Effector CD8-positive, alpha-beta T cell (primary cell): ENCODE measurements around the gene POMGNT2.

ENCODE experiments used
- DNase-seq: peaks from one replicate; lab custom pipeline; 2025; lab: John Stamatoyannopoulos, UW
- total RNA-seq, 4 experiments: gene quantifications; one replicate each; lab custom pipeline; 2026; lab: John Stamatoyannopoulos, UW

Gene POMGNT2
- 8.4 to 16.2 (median 10.7) reads per million in 4 experiments for total RNA-seq

DNA sequence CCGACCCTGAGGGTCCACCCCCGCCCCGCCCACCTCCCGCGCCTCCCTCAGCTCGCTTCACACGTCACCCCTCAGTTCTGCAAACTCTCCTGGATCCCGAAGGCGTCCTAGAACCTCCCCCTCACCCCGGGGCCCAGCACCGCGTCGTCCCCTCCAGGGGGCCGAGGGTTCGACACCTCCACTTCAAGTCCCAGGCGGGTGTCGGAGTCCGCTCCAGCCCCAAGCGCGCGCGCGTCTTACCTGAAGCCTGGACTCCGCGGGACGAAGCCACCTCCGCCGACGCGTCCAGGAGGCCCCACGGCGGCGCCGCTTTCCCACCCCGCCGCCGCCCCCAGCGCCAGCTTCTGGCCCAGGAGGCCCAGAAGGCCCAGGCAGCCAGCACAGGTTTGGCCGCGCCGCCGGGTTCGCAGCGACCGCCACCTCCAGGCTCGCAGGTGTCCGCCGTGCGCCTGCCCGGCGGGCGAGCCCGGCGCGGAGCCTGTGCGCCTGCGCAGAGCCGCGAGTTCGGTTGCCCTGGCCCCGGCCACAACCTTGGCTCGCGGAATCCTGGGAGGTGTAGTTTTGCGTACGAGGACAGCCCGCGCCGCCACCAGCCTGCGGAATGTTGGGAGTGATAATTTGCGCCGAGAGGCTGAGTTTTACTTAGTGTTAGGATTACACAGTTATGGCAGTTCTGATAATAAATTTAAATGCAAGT is at the start of gene POMGNT2:
TSS of gene POMGNT2 (minus strand) at position 484 of the 697 bp plus-strand sequence. CDS start 24,648 bp downstream, outside the sequence.
- DNase-seq = peak; percentile 78

DNA sequence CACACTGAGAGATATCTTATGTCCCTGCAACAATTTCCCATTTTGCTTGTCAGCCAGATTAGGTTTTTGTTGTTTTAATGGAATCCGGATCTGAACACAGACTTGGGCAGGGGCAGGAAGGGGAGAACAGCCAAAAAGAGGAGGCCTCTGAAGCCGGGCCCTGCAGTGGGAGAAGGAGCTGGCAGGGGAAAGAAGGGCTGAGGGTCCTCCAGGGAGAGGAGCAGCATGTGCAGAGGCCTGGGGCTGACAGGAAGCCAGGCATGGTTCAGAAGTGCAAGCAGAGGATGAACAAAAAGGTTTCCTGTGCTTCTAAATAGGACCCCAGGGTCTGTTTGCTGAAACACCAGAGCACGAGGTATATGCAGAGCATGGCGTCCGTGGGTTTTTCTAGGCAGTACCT is 49.1 kb upstream of the POMGNT2 start:
- no peak for DNase-seq

DNA sequence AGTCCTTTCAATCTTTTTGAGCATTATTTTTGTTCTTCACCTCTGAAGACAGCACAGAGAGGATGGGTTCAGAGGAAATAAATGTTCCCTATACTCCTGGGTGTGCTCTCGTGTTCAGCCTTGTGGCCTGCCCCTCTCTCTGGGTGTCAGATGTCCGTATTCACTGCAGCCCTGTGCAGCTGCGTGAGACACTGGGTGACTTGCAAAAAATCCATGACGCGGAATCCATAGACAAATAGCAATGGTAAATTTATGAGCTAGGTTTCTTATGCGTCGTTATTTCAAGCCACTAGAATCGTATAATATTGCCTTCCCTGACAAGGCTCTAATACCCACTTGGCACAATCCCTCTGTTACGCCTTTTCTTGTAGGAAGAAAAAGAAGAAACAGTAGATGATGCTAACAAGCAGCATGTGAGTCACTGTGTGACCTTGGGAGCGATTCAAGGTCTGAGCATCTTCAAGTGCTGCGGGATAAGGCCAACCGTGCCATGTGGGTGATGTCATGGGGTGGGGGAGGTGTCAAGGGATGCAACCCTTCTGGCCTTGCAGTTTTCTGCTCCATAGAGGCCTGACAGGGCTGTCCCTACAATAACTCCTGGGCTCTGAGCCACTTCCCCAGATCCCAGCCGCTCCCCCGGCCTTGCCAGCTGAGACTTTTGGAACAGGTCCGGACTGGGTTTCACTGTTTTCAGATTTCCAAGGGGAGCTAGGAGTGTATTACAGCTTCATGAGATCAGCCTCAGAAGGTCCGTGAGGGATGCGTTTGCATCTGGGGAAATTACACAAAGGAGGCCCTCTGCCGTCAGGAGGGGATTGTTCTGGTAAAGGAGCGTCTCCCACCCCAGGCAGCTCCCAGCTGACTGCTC is 47.6 kb upstream of the POMGNT2 start:
- no peak for DNase-seq

DNA sequence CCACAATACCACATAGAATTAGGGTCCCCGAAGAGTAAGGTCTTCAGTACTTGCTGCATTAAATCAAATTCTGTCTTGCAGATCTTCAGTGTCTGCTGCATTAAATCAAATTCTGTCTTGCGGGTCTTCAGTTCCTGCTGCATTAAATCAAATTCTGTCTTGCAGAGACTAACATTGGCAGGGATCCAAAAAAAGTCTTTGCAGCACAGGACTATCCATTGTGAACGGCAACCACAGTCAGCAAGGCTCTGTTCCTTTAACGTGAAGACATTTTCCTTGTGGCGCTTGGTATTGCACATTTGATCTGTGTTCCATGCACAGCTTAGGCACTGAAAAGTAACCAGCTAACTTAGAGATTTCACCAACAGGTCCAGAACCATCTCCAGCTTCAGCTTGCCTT is 46.8 kb upstream of the POMGNT2 start:
- DNase-seq = no peak

DNA sequence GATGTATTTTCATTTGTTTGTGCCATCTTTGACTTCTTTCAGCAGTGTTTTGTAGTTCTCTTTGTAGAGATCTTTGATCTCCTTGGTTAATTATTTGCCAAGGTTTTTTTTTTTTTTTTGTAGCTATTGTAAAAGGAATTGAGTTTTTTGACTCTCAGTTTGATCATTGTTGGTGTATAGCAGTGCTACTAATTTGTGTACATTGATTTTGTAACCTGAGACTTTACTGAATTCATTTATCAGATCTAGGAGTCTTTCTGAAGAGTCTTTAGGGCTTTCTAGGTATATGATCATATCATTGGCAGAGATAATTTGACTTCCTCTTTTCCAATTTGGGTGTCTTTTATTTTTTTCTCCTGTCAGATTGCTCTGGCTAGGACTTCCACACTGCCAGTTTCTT is 42.2 kb upstream of the POMGNT2 start:
- DNase-seq = no peak

DNA sequence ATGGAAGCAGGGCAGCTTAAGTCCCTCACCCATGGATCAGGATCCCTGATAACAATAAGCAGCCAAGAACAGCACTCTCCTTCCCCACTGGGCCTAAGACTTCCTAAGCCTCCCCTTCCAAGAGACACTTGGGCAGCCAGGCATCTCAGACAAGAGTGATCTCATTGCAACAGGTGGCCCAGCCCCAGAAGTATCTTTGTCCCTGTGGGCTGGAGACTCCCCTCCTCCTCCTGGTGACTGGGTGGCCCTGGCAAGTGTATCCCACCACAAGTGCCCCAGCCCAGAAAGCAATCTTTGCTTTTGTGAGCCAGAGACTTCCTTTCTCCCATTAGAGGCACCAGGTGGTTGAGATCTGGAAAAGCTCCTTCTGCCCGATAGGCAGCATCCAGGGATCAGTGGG is 40.7 kb upstream of the POMGNT2 start:
- no peak for DNase-seq

DNA sequence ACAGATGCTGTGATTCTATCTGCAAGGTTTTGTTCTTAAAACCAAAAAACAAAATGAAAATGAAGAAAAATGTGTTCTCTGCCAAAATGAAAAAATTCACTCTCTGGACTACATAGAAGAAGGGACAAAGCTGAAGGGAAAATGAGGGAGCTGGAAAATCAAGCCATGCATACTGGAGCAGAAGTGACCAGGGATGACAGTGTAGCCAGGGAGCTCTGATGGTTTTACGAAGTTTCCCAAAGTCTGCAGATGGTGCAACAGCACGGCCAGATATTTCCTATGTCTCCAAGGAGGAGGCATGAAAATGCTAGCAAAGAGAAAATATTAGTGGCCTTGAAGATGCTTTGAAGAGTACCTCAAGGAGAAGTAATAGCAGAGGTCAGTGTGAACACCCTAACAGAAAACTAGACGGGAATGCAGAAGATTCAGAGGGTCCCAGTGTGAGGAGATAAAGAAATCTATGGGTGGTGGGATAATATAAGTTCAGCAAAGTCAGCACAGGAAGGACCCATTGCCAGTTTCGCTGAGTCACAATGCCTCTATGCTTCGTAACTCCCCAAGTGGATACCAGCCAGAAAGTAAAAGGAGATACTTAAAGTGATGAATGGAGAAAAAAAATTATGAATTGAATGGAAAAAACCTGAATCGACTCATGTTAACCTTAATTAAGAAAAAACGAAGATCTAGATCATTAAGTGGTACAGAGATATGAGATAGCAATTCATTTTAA is 39.0 kb upstream of the POMGNT2 start:
- DNase-seq = no peak

DNA sequence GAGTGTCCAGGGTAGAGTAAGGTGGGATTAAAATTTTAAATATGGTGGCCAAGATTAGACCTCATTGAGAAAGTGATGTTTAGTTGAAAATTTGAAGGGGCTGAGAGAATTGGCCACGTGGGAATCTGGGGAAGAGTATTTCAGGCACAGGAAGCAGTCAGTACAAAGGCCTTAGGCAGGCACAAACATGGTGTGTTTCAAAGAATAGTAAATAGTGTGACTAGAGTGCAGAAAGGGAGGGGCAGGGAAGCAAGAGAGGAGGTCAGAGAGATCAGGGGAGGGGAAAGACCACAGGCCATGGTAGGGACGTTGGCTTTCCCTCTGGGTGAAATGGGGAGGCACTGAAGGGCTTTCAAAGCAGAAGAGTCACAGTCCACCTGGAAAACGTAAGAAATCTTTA is 36.6 kb upstream of the POMGNT2 start:
- no peak for DNase-seq

DNA sequence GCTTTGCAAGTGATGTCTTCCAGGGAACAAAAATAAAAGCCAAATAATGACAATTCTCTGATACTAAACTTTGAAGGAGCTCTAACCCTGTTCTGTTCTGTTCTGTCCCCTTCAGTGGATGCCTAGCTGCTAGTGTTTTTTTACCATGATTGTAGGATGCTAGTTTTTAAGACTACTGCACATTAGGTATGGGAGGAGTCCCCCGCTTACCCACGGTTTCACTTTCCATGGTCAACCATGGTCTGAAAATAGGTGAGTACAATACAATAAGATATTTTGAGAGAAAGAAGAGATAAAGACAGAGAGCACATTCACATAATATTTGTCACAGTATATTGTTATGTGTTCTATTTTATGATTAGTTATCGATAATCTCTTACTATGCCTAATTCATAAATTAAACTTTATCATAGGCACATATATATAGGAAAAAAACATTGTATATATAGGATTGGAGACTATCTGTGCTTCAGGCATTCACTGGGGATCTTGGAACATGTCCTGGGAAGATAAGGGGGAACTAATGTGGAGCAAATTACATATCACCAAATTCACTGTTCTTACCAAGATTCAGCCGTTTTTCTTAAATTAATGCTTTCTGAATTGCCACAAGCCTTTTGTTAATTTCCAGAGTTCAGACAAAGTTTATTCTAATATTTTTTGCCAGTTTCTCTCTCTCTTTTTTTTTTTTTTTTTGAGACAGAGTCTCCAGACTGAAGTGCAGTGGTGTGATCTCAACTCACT is 32.8 kb upstream of the POMGNT2 start:
- no peak for DNase-seq

DNA sequence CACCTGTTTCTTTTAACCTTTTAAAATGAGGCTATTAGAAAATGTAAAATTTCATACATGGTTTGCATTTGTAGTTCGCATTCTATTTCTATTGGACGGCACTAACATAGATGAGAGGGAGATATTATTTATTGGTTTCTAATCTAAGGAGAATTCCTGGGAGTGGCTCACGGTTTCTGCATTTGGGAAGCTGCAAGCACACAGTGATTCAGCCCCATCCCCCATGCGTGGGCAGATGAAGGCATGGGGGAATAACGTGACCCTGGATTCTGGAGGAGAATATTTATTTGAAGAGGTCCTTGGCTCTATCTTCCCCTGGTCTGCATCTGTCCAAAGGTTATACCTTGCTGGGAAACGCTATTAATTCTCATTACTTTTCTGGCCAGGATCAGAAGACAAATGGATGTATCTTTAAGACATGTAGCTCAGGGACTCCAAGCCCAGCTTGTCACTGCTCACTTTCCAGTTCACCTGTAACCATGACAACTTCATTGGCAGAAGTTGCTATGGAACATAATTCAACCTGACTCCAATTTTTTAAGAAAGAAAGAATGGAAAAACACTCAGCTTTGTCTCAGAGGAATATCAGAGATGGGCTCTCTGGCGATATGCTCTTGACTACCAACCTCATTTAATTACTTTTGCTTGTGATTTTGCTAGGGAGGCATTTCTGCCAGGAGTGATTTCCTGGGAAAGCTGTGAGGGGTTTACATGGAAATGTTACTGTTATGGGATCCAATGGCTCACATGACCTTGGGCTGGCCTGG is 27.2 kb upstream of the POMGNT2 start:
- no peak for DNase-seq

DNA sequence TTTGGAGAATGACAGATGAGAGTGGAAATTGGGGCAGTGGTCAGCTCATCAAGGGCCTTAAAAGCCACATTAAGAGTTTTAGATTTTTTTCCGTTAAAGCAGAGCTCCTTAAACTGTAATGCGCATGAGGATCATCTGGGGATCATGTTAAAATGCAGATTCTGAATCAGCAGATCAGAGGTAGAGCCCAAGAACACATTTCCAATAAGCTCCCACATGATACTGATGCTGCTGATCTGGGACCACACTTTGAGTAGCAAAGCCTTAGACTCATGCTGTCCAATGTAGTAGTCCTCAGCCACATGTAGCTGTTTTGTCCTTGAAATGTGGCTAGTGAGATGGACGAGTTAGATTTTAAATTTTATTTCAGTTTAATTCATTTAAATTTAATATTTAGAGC is 26.3 kb upstream of the POMGNT2 start:
- no peak for DNase-seq

DNA sequence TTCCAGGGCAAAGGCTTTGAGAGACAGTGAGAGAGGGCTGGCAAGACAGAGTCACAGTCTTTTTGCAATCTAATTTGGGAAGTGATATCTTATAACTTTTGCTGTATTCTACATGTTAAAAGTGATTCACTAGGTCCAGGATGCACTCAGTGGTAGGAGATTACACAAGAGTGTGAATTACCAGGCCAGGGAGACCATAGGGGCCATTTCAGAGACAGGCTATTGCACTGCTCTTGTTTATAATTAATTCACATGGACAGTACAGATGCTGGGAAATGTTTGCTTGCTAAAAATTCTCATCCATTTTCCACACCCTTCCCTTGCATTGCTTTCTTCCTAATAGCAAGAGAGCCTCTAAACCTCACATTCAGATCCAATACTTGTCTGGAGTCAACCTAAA is 22.6 kb upstream of the POMGNT2 start:
- DNase-seq = no peak

DNA sequence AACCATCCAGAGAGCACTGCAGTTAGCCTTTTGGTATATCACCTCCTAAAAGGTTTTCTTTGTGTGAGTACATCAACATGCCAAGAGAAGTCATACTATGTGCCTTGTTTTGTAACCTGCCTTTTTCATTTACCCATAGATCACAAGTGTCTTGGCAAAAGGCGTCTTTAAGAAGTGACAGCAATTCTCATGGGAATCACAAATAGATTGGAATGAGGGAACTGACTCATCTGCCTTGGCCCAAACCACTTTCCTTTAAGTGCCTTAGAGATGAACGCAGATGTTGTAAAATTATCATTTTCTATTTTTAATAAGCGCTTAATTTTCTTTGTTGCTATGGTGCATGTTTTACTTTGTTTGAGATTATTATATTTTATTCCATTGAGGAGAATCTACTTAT is 20.7 kb upstream of the POMGNT2 start:
- DNase-seq = no peak

DNA sequence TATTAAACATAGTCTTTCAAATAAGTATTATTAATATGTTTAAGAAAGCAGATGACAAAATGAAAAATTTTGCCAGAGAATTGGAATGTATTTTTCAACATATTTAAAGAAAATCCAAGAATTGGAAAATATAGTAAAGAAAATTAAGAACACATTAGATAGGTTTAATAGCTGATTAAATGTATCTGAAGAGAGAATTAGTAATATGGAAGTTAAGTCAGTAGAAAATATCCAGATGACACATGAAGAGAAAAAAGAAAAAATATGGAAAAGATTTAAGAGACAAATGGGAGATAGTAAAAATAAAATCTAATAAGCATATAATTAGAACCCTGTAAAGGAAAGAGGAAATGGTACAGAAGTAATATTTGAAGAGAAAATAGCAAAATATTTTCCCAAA is 18.0 kb upstream of the POMGNT2 start:
- DNase-seq = no peak

DNA sequence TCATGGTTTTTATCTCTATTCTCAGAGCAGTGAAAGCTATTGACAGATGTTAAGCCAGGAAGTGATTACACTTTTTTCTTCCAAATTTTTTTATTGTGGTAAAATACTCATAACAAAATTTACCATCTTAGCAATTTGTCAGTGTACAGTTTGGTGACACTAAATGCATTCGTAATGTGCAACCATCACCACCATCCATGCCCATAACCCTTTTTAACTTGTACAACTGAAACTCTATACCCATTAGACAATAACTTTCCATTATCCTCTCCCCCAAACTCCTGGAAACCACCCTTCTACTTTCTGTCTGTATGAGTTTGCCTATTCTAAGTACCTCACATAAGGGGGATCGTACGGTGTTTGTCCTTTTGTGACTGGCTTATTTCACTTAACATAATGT is 15.1 kb upstream of the POMGNT2 start:
- no peak for DNase-seq

DNA sequence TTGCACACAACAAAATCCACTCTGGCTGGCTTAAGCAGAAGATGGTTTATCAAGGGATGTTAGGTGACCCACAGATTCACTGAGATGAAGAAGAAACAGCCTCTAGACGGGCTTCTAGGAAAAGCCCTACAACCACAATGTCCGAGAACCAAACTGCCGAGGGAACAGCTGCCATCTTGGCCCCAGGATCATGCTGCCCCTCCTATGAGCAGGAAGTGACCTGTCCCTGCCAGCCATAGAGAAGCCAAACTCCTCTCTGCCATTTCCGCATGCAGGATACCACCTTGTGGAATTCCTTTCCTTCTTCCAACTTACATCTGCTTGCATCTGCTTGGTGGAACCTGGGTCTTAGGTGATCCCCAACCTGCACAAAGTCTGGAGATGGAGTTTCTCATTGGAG is 11.4 kb upstream of the POMGNT2 start:
- DNase-seq = no peak

DNA sequence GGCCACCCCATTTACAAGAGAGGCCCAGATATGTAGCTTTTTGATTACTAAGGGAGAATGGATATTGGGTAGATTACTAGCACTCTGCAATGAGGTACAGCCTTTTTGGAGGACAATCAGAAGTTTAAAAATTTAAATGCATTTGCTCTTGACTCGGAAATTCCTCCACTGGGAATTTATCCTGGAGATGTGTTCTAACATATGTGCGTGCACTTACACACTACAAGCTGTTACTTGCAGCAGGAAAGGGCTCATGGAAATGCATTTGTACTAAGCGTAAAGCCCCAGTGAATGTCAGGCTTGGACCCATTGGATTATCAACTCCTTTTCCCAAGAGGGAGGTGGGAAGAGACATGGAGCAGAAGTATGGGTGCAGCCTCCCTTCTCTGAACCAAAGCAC is 7.8 kb upstream of the POMGNT2 start:
- DNase-seq = no peak

DNA sequence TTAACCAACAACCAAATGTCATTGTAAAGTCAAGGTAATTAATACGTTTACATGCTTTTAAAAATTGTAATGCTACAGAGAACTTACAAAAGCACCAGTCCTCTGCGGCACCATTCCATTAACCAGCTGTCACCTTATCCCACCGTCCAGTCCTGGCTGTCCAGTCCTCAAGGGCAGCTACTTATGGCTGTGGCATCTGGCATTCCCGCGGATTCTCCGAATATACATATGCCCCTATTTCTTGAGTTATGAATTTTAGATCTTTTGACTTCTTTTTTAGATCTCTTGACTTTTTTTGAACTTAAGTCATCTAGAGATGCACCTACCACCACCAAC is 382 bp upstream of the POMGNT2 start:
- no peak for DNase-seq

DNA sequence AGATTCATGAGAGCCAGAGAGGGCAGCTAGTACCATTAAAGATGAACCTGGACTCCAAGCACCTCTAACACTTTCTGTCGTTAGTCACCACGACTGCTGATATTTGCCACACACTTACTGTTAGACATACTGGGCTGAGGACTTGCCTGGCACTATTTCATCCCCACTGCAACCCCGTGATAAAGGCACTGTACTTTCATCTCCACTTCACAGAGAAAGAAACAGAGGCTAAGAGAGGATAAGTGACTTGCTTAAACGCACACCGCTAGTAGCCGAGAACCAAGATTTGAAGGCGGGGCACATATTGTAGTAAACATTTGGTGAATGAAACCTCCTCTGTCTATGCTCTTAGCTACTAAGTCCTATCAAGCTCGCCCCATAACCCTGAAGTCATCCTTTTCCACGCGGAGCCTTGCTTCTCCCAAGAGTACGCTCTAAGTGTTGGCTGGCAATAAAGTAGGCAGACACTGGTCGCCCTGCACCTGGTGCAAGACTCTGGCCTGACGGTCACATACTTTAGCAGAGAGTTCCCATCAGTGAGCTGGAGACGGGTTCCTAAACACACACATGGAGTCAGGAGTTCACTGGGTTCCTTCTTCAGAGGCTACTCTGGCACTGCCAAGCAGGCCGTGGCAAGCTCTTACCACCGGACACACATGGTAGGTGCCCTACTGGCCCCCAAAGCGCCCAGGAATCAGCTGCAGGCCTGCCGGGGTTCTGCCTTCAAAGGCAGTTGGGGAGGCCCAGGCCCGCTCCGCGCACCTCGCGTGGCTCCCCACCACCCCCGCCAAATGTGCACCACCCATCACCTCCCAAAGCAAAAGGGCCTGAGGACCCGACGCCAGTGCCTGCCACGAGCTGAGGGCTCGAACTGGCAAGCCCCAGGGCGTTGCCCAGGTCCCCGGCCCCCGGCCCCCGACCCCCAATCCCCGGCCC is 951 bp downstream of the POMGNT2 start:
- DNase-seq = no peak

DNA sequence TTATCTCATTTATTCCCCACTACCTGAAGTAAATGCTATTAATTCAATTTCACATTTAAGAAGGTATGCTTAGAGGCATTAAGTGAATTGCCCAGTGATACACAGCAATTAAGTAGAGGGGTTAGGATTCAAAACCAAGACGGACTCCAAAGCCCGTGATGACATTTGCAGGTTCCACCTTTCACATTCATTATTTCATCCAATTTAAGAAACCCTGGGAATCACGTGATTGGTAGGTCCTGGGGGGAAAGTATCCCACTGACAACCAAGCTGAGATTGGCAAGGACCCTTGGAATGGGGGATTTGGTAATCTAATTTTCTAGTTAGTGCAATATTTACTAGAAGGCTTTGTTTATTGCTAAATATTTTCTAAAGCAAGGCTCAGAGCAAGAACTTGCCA is 1.8 kb downstream of the POMGNT2 start:
- no peak for DNase-seq
